Stimulated activated CD8-positive, alpha-beta memory T cell treated with anti-CD3 and anti-CD28 coated beads, Interleukin-15, amount 100 ng/mL, for 4 hours (primary cell): ENCODE data around the gene MS4A6E.
"Not testable (repeated sequence)": the region's sequence is repeated elsewhere in the genome, so short reads cannot be mapped to it uniquely, and the experiment has no call there.

Experiments used
- DNase-seq, 2 donors: peaks; one replicate each; pipeline ENCODE4 v3.0.0-alpha.2; 2020; ENCODE audit warnings: low read depth in 2 of 2

MS4A6E gene

DNA sequence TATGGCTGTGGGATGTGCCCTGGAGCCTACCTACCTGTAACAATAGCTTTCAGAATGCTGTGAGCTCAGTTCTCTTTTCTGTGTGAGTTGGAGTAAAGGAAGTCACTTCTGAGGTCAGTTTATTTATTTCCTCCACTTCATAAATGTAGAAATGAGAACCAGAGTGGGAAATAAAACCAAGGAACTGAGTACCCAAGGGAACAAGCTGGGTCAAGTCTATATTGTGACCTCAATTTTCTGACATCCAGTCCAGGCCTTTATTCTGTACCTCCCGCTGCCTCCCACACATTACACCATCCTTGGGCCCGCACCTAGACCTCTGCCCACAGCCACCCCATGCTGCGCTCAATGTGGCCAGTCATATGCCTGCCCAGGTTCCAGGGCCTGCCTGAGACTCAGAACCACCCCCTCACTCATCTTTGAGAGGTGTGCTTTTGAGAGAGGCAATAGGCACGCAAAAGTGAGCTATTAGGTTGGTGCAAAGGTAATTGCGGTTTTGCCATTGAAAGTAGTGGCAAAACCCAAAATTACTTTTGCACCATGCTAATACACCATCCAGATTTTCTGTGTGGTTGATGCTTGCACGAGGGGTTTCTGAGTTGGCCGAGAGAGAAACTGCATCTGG is 9.8 kb downstream of the MS4A6E start:
- DNase-seq = no peak

DNA sequence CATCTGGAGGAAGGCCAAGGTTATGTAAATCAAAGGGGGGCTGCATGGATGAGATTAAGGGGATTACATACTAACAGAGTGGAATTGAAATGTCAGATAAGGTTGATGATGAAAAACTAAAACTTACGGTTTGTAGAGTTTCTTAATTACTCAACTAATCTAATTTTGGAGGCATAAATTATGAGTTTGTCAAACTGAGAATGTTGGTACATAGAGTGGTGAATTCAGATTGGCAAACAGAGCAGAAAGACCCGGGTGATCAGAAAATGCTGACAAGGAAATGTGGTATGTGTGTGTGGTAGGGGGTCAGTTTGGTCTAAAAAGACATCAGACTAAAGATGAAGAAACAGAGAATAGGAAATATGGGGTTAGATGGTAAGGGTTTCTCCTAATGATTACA is 11.0 kb downstream of the MS4A6E start:
- no peak for DNase-seq

DNA sequence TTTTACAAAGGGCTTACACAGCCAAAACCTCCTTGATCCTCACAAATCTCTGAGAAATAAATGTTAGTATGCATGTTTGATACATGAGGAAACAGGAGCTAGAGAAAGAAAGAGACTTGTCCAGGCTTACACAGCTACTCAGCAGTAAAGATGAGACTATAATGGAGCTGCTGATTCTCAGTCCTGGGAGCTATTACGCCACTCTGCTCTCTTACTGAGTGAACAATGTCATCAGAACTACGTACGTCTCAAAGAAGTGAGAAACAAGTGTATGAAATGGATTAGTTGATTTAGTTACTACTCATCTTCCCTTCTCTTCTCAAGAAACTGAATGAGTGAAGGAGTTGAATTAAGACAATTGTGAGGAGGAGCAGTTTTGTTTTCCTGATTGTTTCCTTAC is 12.3 kb downstream of the MS4A6E start:
- no peak for DNase-seq

DNA sequence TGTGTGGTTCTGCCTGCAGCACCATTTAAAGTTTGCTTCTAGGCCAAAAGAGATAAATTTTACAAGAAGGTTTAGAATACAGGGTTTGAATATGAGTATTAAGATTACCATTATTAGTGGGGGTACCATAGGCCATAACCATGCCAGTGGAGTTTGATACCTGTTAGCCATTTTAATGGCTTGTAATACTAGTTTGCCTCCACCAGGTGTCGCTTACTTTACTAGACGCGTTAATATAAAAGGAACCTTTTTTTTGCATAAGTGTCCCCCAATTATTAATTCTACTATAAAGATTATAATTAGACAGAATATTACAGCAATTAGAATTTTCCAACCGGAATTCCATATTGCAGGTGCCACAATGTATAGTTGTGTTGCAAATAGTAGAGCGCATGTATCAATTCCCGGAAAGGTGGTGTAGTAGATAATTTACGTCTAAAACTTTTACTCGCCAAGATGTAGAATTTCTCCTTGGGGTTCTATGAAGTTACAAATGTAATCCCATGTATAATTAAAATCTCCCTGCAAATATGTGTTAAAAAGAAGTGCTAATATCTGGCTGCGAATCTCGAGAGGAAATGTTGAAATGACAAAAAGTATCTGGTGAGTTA is 16.1 kb downstream of the MS4A6E start:
- no peak for DNase-seq

DNA sequence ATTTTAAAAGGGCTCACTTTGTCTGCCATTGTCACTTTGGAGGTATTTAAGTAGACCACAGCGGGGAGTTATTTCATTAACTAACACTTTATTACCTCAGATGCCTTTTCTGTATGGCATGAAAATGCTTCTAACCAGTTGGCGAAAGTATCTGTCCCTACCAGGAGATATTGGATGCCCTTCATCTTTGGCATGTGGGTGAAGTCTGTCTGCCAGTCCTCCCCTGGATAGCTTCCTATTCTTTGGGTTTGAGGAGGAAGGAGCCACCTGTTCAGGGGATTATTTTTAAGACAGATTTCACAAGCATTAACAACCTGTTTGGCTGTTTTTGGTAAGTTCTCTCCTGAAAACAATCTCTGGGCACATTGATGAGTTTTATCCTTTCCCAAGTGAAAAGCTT is 17.1 kb downstream of the MS4A6E start:
- no peak for DNase-seq

DNA sequence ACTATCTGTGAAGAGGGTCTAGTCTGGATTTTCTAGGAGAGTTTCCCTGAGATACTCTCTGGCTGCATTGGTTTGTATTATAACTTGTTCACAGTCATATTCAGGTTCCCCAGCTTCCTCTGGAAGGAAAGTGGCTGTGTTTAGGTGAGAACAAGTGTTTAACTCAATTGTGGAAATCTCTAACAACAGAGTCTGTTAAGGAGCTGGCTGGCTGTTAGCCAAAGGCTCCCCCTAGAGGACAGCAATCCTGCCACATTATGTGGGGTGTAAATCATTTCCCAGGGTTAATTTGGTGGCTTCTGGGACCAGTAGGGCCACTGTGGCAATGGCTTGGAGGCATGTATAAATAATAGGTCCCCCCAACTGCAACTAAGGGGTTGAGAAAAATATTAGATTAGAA is 18.4 kb downstream of the MS4A6E start:
- no peak for DNase-seq

DNA sequence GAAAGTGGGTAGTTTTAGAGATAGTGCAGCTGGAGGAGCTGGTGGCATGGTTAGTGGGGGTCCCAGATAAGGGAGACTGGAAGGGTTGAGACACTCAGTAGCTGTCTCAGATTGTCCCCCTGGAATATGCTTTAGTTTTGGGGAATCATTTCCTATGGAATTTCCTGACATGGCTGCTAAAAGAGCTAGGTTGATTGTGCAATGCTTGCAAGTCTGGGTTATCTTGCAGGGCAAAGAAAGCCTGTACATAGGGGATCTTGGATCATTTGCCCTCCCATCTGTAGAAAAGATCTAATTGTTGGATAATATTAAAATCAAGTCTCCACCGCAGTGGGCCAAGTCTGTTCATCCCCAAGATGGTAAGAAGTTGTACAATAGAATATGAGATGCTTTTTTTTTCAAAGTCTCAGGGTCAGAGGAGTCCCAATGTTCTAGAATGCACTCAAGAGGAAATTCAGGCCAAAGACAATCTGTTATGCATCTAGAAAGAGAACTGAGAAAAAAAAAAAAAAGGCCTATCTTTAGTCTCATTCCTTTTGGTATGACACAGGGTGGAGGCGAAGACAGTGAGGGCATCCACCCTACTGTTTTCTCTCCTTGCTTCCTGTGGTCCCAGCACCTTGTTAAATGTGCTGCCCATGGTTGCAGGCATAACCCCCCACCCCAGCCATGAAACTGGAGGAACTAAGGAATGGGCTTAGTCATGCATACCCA is 20.2 kb downstream of the MS4A6E start:
- no peak for DNase-seq

DNA sequence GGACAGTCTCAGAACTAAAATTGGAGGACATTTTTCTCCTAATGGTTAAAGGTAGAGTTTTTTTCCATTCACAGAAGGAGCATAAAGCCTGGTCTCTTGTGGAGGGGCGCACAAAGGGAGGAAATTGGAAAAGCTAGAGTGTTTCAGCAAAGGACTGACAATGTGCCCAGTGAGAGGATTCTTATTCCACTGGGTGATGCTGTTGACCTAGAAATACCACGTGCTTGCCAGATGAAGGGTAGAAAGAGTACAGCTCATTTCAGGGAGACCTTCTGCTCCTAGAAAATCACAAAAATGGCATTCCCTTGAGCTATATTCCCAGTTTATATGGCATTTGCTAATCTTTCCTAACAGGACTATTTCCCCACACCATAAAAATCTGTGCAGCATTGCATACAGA is 21.1 kb downstream of the MS4A6E start:
- DNase-seq = no peak

DNA sequence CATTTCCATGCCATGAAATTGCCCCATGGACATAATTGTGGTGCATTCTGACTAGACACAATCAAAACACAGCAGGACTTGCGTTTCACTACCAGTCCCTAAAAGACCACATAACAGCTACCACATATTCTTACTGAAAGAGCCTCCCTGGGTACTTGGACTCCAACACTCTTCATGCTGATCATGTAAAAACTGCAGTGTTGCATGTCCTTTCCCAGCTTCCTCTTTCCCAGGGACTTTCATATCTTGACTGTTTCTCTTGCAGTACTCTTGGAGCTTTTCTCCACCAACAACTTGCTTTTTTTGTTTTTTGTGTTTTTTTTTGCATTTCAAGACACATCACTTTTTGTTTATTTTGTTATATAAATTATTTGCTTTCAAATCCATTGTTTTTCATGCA is 22.9 kb downstream of the MS4A6E start:
- no peak for DNase-seq

DNA sequence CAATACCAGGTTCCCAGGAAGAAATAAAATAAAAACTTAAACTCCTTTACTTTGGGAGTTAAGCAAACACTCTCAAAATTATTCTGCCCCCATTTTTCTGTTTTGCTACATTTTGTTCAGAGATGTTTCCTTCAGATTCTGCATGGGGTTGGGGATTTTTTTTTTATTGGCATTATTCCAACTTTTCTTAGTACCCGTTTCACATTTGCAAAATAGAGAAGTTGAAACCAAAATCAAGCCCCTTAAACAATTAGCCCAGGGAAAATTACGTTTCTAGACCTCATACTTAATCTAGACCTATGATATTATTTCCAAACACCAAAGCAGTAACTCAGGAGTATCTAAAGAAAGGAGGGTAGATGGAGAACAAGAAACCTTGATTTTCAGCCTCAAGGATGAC is 30.7 kb downstream of the MS4A6E start:
- no peak for DNase-seq

DNA sequence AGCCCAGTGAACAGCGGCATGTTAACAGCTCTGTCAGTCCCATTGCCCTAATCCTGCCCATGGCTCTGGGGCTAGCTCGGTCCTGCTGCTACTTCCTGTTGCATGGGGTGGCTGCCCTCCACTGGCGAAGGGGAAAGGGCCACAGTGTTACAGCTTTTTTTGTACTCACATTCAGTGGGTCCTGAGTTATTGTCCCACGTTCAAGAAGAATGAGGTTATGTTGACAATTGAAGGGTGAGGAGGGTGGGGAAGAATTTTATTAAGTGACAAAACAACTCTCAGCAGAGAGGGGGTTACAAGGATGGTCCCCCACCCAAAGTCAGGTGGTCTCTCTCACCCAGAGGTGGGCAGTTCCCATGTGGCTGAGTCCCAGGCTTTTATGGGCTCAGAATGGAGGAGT is 33.6 kb downstream of the MS4A6E start:
- no peak for DNase-seq

DNA sequence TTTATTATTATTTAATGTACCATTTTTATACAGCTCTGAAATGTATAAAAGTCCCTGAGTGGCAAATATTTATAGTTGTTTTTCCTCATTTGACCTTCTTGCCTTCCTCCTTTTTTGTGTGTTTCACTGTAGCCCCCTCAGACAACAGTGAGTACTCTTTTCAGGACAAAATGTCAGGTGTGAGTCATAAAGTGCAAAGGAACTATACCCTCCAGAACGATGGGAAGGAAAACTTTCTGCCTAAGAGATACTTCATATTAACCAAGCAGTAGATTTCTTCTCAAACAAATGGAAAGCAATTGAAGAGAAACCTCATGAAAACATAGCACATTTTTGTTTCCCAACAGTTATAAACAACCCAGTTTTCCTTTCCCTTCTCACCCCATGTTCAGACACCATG is 35.2 kb downstream of the MS4A6E start:
- DNase-seq = no peak

DNA sequence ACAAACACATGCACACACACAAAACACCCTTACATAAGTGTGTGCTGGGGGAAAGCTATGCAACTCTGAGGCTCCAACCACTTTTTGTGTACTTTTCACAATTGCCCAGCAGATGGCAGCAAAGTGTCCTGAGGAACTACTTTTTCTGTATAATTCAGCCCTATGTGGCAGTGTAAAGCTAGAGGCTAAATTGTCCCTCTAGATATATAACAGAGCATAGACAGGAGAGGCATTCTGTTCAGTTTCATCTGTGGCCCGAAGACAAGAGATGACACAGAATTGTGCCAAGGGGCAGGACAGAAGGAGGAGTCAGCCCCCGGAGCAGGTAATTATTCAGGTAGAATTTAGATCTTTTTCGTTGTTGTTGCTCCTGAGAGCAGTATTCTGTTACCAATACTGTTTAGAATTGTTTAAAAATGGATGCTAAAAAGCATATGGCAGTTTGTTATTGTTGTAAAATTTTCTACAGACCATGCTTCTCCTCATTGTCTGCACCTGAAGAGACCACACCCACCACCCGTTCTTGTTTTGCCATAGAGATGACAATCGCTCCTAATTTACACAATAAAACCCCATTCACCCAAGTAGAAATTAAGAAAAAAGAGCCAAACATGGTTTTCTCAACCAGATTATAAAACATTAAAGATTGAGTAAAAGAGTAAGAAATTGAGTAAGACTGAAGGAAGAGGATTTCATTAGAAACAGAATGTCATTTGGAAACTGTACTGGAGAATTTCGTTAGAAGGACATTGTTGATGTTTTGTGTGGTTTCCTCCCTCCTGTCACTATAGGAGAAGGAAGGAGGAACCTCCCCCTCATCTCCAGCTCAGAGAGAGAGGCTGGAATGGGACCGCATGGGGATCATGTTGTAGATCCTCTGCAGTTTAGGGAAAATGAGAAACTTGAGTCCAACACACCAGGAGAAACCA is 36.8 kb downstream of the MS4A6E start:
- peak in 1 of 2 donors; percentile 10 for DNase-seq

DNA sequence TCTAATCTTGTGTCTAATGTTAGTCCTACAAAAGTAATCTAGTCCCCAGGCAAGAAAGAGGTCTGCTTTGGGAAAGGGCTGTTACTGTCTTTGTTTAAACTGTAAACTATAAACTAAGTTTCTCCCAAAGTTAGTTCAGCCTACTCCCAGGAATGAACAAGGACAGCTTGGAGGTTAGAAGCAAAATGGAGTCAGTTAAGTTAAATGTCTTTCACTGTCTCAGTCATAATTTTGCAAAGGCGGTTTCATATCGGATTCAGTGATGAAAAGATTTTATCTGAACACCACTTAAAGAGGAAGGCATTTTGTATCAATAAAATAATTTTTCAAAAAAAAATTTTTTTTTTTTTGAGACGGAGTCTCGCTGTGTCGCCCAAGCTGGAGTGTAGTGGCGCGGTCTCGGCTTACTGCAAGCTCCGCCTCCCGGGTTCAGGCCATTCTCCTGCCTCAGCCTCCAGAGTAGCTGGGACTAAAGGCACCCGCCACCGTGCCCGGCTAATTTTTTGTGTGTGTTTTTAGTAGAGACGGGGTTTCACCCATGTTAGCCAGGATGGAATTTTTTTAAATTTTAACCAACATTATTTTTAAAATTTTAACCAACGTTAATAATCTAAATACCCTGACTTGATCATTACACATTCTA is 39.3 kb downstream of the MS4A6E start:
- DNase-seq = not testable (repeated sequence)

DNA sequence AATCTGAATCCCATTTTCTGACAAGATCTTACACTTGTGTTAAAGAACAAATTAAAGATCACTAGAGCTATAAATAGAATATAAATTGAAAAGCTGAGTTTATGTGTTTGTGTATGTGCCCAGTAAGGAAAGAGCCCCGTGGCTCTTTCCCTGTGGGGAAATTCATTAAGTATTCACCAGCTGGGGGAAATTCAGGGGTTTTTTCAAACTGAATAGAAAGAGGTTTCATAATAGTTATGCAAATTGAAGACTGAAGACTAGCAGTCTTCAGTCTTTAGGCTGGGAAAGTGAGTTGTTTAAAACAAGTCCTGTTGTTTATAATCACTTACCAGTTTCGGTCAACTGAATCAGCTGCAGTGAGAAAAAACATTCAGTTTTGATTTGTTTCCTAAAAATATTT is 40.0 kb downstream of the MS4A6E start:
- DNase-seq = no peak

DNA sequence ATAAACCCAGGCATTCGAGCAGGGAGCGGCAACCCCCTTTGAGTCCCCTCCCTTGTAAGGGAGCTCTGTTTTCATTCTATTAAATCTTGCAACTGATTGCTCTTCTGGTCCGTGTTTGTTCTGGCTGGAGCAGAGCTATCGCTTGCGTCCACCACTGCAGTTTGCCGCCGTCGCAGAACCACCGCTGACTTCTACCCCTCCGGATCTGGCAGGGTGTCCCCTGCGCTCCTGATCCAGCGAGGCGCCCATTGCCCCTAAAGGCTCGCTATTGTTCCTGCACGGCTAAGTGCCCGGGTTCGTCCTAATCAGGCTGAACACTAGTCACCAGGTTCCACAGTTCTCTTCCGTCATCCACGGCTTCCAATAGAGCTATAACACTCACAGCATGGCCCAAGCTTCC is 40.8 kb downstream of the MS4A6E start:
- DNase-seq = no peak

DNA sequence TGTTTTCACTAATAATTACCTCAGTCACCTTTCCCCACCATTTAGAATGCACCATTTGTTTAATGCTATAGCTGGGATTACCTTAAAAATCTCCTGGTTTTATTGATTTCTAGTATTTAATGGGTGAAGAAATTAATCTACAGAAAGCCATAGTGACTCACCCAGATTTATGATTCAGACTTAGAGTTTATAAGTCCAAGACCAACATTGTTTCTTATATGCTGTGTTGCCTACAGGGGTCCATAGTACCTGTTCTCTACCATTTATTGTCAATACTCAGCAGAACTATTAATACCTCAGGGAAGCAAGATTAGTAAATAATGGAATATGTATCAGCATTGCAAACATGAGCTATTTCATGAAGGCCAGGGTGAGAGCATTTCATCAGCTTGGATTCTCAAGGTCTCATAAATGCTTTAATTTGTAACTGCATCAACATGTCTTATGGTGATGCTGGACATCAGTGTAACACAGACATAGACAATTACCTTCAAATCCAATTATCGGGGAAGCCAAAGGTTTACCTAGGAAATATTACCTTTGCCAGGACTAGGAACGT is 43.3 kb downstream of the MS4A6E start:
- no peak for DNase-seq

DNA sequence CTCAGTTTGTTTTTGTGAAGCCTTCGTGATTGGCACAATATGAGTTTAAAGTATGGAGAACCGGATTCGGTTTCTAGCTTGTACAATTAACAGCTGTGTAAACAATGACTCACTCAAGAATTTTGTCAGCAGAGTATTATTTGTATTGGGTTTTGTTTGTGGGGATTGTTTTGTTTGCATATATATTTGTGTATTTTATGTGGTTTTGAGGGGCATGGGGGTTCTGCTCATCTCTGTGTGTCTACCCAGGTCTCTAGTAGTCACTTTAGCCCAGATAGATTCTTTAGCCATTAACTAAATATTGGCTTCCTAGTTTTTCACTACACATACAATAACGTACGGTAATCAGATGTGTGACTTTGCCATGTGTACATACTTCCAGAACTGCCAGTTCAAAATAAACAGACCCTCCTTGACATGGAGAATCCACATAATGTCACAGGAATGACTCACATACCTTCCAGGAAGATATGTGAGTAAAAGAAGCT is 43.8 kb downstream of the MS4A6E start:
- DNase-seq = no peak

DNA sequence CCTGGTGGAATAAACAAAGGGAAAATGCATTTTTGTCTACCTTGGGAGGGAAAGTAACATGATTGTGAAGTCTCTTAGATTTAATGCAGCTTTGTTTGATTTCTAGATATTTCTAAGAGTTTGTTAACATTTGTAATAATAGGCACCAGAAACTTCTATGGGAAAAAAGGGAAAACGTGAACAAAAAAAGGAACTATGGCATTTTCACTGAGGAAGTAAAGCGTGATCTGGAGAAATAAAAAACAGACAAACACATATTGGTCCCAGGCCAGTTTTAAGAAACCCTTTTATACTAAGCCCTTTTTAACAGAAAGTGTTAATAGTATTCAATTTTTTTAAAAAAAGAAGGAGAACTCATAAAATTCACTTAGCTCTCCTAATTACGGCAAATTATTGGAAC is 44.3 kb downstream of the MS4A6E start:
- DNase-seq = no peak

DNA sequence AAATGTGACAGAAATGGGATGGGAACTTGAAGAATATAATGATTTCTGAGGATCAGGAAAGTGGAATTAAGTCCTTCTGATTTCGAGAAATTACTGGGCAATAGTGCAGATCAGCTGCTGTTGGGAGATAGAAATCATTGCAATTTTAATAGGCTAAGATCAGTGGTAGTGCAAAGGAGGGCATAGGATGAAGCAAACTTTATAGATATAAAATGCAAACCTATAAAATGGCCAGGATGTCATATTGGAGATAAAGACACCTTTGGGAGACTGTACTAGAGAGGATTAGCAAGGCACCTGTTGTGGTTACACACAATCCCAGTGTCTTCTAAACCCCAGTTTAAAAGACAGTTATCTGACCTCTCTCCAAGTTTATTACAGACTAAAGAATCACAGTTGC is 44.8 kb downstream of the MS4A6E start:
- DNase-seq = no peak

DNA sequence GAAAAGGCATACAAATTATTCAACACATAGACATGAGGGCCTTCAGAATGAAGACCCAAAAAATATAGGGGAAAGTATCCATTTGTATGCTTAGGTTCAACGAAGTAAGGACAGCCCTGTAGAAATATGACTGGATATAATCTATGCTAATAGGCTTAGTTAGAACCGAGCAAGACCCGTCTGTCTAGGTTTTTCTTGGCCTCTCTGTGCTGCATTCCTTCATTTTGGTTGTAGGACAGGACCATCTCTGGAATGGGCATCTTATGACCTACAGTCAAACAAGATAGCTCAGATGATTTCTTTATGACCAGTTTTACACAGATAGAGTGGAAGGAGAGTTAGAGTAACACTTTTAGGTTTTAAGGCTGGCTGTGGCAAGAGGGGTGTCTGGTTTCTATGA is 45.7 kb downstream of the MS4A6E start:
- DNase-seq = no peak
